Measurements from ENCODE around the gene SHANK3. TPM values are rescaled to one million over a fixed set of nuclear protein-coding genes. Genes with fewer than 3 reads are reported as not detected.

Gene SHANK3
- total and polyA plus RNA-seq, 2 donors (not counting 1 experiment from before 2014, with no cell fraction given) = not detected

- Histone ChIP-seq H3K4me1 (ENCODE audit: control insufficient read depth in 2 of 2, insufficient read depth in 2 of 2, low read length in 2 of 2) (peaks cover 8 to 12% of the 10 kb centered on the region in 2 donors), H3K27me3 (replicated peaks in 1 of 4; ENCODE audit: control extremely low read depth in 1 of 4, control insufficient read depth in 3 of 4, insufficient read depth in 4 of 4, low read length in 3 of 4) (no peaks in the 10 kb centered on the region), H3K9ac (ENCODE audit: low read length) (no peak overlapping the region), H3K4me2 (replicated peaks; ENCODE audit: low read depth, low read length, poor library complexity, severe bottlenecking) (no peak overlapping the region), H3K9me3 (ENCODE audit: control extremely low read depth in 1 of 3, control insufficient read depth in 2 of 3, insufficient read depth in 1 of 3, low read length in 2 of 3) (peaks cover 0 to 4% (median 0%) of the 10 kb centered on the region in 3 donors), H4K20me1 (ENCODE audit: control insufficient read depth, insufficient read depth, low read length, poor library complexity, severe bottlenecking) (no peaks in the 10 kb centered on the region), H3K79me2 (ENCODE audit: control insufficient read depth, insufficient read depth, low read length) (no peaks in the 10 kb centered on the region), H2AFZ (ENCODE audit: insufficient read depth, low read depth, low read length, poor library complexity, severe bottlenecking) (no peak overlapping the region), H3K36me3 (replicated peaks in 1 of 2; ENCODE audit: control extremely low read depth in 1 of 2, control insufficient read depth in 1 of 2, extremely low read depth in 1 of 2, insufficient read depth in 2 of 2, low read length in 1 of 2) (no peaks in the 10 kb centered on the region), H3K27ac (ENCODE audit: low read length in 2 of 2) (no peak overlapping the region), H3K4me3 (ENCODE audit: control extremely low read depth in 1 of 5, extremely low read depth in 1 of 5, insufficient read depth in 1 of 5, low read depth in 2 of 5, low read length in 4 of 5) (no peak overlapping the region)
- no peak for DNase-seq
- peaks cover 7% of the 10 kb centered on the region for H3K4me1 Mint-ChIP-seq
- CTCF ChIA-PET = no interaction called here
- 94% methylated on average over 32 of the region's 33 CpGs for WGBS (ENCODE audit: insufficient coverage)
- ATAC-seq (ENCODE audit: low read depth) = no peak
- H3K27me3 Mint-ChIP-seq = peaks cover 6% of the 10 kb centered on the region
- H3K9me3 Mint-ChIP-seq (ENCODE audit: insufficient read depth) = no peaks in the 10 kb centered on the region
- no peak for TF ChIP-seq CTCF (IDR thresholded peaks at IDR 0.05)
- no peak for TF ChIP-seq EZH2 (IDR thresholded peaks at IDR 0.05; ENCODE audit: borderline replicate concordance, insufficient read depth, low read depth, low read length, poor library complexity, severe bottlenecking)
- POLR2A ChIA-PET = no interaction called here
- H3K4me3 Mint-ChIP-seq = no peak overlapping the region
- intact Hi-C loops (cut with micrococcal nuclease) = no loop called here
- no peak overlapping the region for H3K27ac Mint-ChIP-seq
These were observed 49.6 kb downstream of the SHANK3 start for GRCh38 chr22:50722048-50722701.

Small RNAs within 50 kb of the gene (small RNA-seq; reads per million reads assigned to genes)
- gene RF00019 (ENCODE audit: insufficient read length, low read depth, low replicate concordance) (not detected), gene RNU6-409P (ENCODE audit: insufficient read length, low read depth, low replicate concordance) (not detected)

Other genes with a start within 250 kb of the SHANK3 start
- gene SBF1, start 197.8 kb upstream of the SHANK3 start, total RNA-seq = 254 TPM in 2 replicates
- 110 and 123 TPM in 2 replicates for gene SBF1, start 197.8 kb upstream of the SHANK3 start, polyA plus RNA-seq
- gene ADM2, start 191.3 kb upstream of the SHANK3 start, total RNA-seq = 2.6 and 3.7 TPM in 2 replicates
- 0.67 and 0.74 TPM in 2 replicates for gene ADM2, start 191.3 kb upstream of the SHANK3 start, polyA plus RNA-seq
- not detected in 2 replicates for gene MIOX, start 186.0 kb upstream of the SHANK3 start, total RNA-seq
- gene MIOX, start 186.0 kb upstream of the SHANK3 start, polyA plus RNA-seq = 0.12 and 0.88 TPM in 2 replicates
- 128 and 132 TPM in 2 replicates for gene LMF2, start 165.1 kb upstream of the SHANK3 start, total RNA-seq
- 316 and 396 TPM in 2 replicates for gene LMF2, start 165.1 kb upstream of the SHANK3 start, polyA plus RNA-seq
- 71.5 and 76.9 TPM in 2 replicates for gene NCAPH2, start 164.6 kb upstream of the SHANK3 start, total RNA-seq
- 47.1 and 64.9 TPM in 2 replicates for gene NCAPH2, start 164.6 kb upstream of the SHANK3 start, polyA plus RNA-seq
- 1.1 TPM in 2 replicates for gene SCO2, start 147.2 kb upstream of the SHANK3 start, total RNA-seq
- 14.2 and 15.4 TPM in 2 replicates for gene SCO2, start 147.2 kb upstream of the SHANK3 start, polyA plus RNA-seq
- gene TYMP, start 142.8 kb upstream of the SHANK3 start, total RNA-seq = 45.1 and 47.7 TPM in 2 replicates
- gene TYMP, start 142.8 kb upstream of the SHANK3 start, polyA plus RNA-seq = 43.6 and 45.8 TPM in 2 replicates
- gene KLHDC7B, start 126.9 kb upstream of the SHANK3 start, total RNA-seq = 4.2 and 6.2 TPM in 2 replicates
- 0.61 and 1.8 TPM in 2 replicates for gene KLHDC7B, start 126.9 kb upstream of the SHANK3 start, polyA plus RNA-seq
- gene SYCE3, start 109.9 kb upstream of the SHANK3 start, total RNA-seq = not detected in 2 replicates
- gene SYCE3, start 109.9 kb upstream of the SHANK3 start, polyA plus RNA-seq = not detected in 2 replicates
- 55.0 and 59.8 TPM in 2 replicates for gene CPT1B, start 94.4 kb upstream of the SHANK3 start, total RNA-seq
- 109 and 142 TPM in 2 replicates for gene CPT1B, start 94.4 kb upstream of the SHANK3 start, polyA plus RNA-seq
- gene CHKB, start 90.0 kb upstream of the SHANK3 start, total RNA-seq = 238 and 239 TPM in 2 replicates
- 309 and 350 TPM in 2 replicates for gene CHKB, start 90.0 kb upstream of the SHANK3 start, polyA plus RNA-seq
- gene MAPK8IP2, start 72.0 kb upstream of the SHANK3 start, total RNA-seq = 0.39 and 0.44 TPM in 2 replicates
- 0.19 and 0.36 TPM in 2 replicates for gene MAPK8IP2, start 72.0 kb upstream of the SHANK3 start, polyA plus RNA-seq
- gene ARSA, start 44.7 kb upstream of the SHANK3 start, total RNA-seq = 77.1 and 82.0 TPM in 2 replicates
- 118 and 128 TPM in 2 replicates for gene ARSA, start 44.7 kb upstream of the SHANK3 start, polyA plus RNA-seq
- gene ACR, start 65.4 kb downstream of the SHANK3 start, total RNA-seq = not detected in 2 replicates
- not detected in 2 replicates for gene ACR, start 65.4 kb downstream of the SHANK3 start, polyA plus RNA-seq
- 99.0 and 103 TPM in 2 replicates for gene RABL2B, start 110.8 kb downstream of the SHANK3 start, total RNA-seq
- 93.1 and 131 TPM in 2 replicates for gene RABL2B, start 110.8 kb downstream of the SHANK3 start, polyA plus RNA-seq